GM19238 (cell line): ENCODE measurements around the gene CLPTM1.
"Not testable (repeated sequence)": the region's sequence is repeated elsewhere in the genome, so short reads cannot be mapped to it uniquely, and the experiment has no call there.

Experiments
- DNase-seq: peaks from one replicate; pipeline ENCODE4 v3.0.0; 2011; ENCODE audit warnings: low spot score; ENCODE audit not compliant: insufficient read length

CLPTM1 gene

GRCh38 chr19:44973982-44974735 lies 19.0 kb downstream of the CLPTM1 start:
- no peak for DNase-seq

- DNase-seq, result no peak
Measured at GRCh38 chr19:44974857-44975256, 19.7 kb downstream of the CLPTM1 start.

GRCh38 chr19:44975444-44975843 lies 20.3 kb downstream of the CLPTM1 start:
- DNase-seq, result no peak

GRCh38 chr19:44984005-44984404 lies 28.8 kb downstream of the CLPTM1 start:
- DNase-seq, result no peak

- DNase-seq, result no peak
Measured at GRCh38 chr19:44985445-44985844, 30.3 kb downstream of the CLPTM1 start.

GRCh38 chr19:44986389-44986788 lies 31.2 kb downstream of the CLPTM1 start:
- DNase-seq, result no peak

DNA sequence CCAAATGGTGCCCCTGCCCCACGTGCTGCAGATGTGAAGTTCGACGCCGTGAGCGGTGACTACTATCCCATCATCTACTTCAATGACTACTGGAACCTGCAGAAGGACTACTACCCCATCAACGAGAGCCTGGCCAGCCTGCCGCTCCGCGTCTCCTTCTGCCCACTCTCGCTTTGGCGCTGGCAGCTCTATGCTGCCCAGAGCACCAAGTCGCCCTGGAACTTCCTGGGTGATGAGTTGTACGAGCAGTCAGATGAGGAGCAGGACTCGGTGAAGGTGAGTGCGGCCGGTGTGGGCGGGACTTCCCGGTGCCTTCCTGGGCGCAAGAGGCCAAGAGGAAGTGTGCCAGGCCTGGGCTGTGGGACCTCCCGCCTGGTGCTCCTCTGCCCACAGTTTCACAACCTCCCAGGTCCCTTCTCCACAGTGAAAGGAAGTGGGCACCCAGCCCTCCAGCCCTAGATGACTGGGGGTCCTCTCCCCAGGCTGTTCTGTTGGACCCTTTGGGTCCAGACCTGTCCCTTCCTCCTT lies 32.0 kb downstream of the CLPTM1 start:
- no peak for DNase-seq

GRCh38 chr19:44988273-44988672 lies 33.1 kb downstream of the CLPTM1 start:
- DNase-seq, result no peak

DNA sequence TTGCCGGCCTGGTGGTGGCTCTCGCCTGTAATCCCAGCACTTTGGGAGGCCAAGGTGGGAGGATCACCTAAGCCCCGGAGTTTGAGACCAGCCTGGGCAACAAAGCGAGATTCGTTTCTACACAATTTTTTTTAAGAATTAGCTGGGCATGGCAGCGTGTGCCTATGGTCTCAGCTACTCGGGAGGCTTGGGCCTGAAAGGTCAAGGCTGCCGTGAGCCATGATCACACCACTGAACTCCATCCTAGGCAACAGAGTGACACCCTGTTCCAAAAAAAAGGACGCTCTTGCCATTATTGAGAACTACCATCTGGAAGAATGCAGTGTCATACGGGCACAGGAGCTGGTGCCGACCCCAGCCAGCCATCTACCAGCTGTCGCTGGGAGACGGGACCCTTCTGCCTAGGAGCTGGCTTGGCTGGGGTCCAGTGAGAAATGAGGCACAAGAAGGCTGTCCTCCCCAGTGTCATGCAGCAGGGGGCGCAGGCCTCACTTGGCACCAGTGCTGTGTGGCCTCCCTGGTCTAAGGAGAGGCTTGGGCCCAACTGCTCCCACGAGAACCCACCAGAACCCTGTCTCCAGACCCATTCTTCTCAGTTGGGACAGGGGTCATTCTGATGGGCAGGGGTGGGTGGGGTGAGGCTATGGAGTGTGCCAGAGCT lies 33.8 kb downstream of the CLPTM1 start:
- DNase-seq, result peak; percentile 69

DNA sequence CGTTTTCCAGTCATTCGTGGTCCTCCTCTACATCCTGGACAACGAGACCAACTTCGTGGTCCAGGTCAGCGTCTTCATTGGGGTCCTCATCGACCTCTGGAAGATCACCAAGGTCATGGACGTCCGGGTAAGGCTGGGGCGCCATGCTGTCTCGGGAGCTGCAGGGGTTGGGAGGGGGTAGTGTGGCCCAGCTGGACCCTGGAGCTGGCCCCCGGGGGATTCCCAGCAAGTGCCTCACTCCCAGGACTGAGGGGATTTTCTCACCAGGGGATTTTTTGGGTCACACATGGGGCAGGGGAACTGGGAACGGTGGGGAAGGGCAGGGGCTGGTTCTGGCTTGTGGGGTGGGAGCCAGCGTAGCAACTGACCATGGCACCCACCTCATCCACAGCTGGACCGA lies 35.3 kb downstream of the CLPTM1 start:
- no peak for DNase-seq

DNA sequence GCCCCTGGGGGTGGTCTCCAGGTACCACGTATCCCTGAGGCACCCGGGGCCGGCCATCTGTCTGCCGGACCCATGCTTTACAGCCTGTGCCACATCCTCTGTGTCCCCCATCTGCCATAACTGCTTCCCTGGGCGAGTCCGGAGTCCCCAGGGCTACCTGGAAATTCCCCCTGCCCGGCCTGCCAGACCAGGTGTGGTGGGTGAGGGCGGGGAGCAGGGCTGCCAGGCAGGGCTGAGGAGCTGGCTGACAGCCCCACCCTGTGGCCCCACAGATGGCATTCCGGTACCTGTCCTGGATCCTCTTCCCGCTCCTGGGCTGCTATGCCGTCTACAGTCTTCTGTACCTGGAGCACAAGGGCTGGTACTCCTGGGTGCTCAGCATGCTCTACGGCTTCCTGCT lies 35.8 kb downstream of the CLPTM1 start:
- no peak for DNase-seq

GRCh38 chr19:44992336-44993163 lies 37.4 kb downstream of the CLPTM1 start:
- no peak for DNase-seq

GRCh38 chr19:44993526-44993925 lies 38.3 kb downstream of the CLPTM1 start:
- DNase-seq, result no peak

DNA sequence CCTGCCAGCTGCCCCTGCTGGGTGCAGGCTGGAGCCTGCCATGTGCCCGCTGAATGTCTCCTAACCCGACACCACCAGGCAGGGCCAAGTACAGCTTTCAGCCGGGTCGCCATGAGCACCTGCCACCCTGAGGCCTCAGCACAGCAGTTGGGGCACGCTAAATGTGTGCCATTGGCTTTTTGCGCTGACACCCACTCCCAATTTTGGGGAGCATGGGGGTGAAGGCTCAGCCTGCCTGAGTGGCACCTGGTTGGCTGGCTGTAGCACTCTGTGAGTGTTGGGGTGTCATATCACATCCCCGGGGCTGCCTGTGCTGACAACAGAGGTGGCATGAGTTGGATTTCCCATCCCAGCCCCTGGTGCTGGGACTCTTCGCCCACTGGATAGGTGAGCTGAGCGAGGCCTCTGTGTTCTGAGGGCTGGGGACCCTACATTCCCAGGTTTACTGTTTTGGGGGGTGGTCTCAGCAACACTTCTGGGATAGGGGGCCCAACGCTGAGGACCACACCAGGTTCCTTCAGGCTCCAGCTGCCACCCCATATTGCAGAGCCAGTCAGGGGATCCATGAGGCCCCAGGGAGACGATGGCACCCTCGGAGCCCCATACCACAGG lies 38.9 kb downstream of the CLPTM1 start:
- DNase-seq, result no peak

DNA sequence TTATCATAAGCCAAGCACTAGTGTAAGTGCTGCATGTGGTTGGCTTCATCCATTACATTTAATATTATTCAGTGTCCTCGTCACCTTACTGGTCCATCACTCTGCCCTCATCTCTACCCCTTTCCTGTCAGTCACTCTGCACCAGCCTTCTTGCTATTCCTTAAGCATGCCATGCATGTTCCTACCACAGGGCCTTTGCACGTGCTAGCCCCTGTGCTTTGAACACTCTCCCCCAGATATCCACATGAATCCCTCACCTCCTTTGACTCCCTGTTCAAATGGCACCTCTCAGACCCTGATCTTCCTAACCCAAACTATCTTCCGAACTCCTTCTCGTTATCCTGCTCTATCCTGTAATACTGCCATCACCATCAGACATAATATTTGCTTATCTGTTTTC lies 42.8 kb downstream of the CLPTM1 start:
- DNase-seq, result no peak

- DNase-seq, result not testable (repeated sequence)
Measured at GRCh38 chr19:44999131-44999925, 44.1 kb downstream of the CLPTM1 start.

DNA sequence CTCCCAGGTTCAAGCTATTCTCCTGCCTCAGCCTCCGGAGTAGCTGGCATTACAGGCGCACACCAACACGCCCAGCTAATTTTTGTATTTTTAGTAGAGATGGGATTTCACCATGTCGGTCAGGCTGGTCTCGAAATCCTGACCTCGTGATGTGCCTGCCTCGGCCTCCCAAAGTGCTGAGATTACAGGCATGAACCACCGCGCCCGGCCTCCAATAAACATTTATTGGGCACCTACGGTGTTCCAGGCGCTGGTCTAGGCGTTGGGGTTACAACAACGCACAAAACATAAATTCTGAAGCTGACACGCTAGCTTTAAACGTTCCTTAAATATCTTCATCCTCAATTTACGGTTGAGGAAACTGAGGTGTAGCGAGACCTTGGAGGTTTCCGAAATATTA lies 45.5 kb downstream of the CLPTM1 start:
- DNase-seq, result not testable (repeated sequence)

DNA sequence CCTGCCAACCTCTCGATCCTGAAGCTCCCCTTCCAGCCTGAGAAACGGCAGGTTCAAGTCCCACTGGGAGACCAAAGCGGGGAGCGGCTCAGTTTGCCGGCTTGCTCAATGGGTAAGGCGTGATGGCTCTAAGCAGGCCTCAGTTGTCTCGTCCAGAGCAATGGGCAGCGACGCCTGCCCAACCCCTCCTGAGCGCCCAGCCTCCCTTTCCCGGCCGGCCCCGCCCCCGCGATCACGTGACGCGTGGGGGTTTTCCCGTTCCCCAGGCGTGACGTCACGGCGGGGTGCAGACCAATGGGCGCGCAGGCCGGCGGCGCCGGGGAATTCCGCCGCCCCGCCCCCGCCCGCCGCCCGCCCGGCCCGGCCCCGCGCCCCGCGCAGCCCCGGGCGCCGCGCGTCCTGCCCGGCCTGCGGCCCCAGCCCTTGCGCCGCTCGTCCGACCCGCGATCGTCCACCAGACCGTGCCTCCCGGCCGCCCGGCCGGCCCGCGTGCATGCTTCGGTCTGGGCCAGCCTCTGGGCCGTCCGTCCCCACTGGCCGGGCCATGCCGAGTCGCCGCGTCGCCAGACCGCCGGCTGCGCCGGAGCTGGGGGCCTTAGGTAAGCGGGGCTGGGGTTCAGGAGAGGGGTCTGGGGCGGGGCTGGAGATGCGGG lies 46.0 kb downstream of the CLPTM1 start, which contains the start of gene RELB:
RELB (plus strand) TSS at position 378 of the 653 bp plus-strand sequence; CDS start at position 494, 116 bp downstream.
- DNase-seq, result peak; percentile 99

DNA sequence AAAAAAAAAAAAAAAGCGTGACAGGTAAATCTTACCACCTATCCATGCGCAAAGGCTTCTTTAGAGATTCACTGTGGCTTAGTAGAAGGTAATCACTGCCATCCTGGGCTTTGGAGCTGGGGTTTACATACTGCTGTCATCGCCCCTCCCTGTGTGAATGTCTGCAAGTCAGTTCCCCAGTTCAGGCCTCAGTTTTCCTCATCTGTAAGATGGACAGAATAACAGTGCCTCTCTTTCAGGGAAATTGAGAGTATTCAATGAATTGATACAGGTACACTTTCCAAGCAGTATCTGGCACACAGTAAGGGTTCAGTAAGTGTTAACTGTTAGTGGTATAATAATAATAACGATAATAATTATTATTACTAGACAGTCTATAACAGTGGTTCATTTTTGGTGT lies 48.3 kb downstream of the CLPTM1 start:
- DNase-seq, result no peak

- DNase-seq, result no peak
Measured at GRCh38 chr19:45005787-45006186, 50.6 kb downstream of the CLPTM1 start.
